WTC11 (cell line): ENCODE measurements around the gene FAM20A. TPM values are rescaled to one million over a fixed set of nuclear protein-coding genes. Genes with fewer than 3 reads are reported as not detected.

Source experiments
- ATAC-seq: fragments of 200-7000 bp; cut with Tn5 transposase; 2 replicates; pipeline ENCODE4 v1.10.0; 2021; ENCODE audit warnings: mild to moderate bottlenecking, moderate library complexity
- CTCF ChIA-PET: fragments of 300-600 bp; sonication (Branson Sonifier 250); formaldehyde crosslinking; loops from one replicate; lab custom pipeline; 2021; ENCODE audit warnings: antibody characterized with exemption; lab: Charles Lee
- POLR2A ChIA-PET: fragments of 350-600 bp; sonication (Branson Sonifier 250); formaldehyde crosslinking; loops from one replicate; lab custom pipeline; 2021; ENCODE audit warnings: antibody characterized with exemption; lab: Charles Lee
- DNase-seq: peaks from one replicate; pipeline ENCODE4 v3.0.0; 2021; ENCODE audit warnings: low spot score
- H3K27ac Mint-ChIP-seq: 2 replicates; pipeline ENCODE4 v1.8.0; 2021; ENCODE audit warnings: mixed read lengths
- H3K27me3 Mint-ChIP-seq: 2 replicates; pipeline ENCODE4 v1.8.0; 2021; ENCODE audit warnings: low read depth, mild to moderate bottlenecking, moderate library complexity, mixed read lengths
- H3K36me3 Mint-ChIP-seq: 2 replicates; pipeline ENCODE4 v1.8.0; 2021; ENCODE audit warnings: mixed read lengths
- H3K4me1 Mint-ChIP-seq: 2 replicates; pipeline ENCODE4 v1.8.0; 2022; ENCODE audit warnings: mixed read lengths
- H3K4me3 Mint-ChIP-seq: 2 replicates; pipeline ENCODE4 v1.8.0; 2021; ENCODE audit warnings: mild to moderate bottlenecking, moderate library complexity, mixed read lengths
- H3K9me3 Mint-ChIP-seq: 2 replicates; pipeline ENCODE4 v1.8.0; 2021; ENCODE audit warnings: mixed read lengths
- AFF4 ChIP-seq: sonication (generic); formaldehyde crosslinking; IDR thresholded peaks from 2 replicates; pipeline ENCODE4 v1.8.1; 2023; ENCODE audit warnings: mild to moderate bottlenecking, missing genetic modification reagents, borderline replicate concordance
- ATF1 ChIP-seq: sonication (generic); formaldehyde crosslinking; IDR thresholded peaks from 2 replicates; pipeline ENCODE4 v1.8.1; 2023; ENCODE audit warnings: mild to moderate bottlenecking, moderate library complexity, missing genetic modification reagents
- ELF4 ChIP-seq: sonication (generic); formaldehyde crosslinking; IDR thresholded peaks from 2 replicates; pipeline ENCODE4 v1.8.1; 2022; ENCODE audit warnings: low read depth, mild to moderate bottlenecking, moderate library complexity, missing genetic modification reagents
- FOXP4 ChIP-seq: sonication (generic); formaldehyde crosslinking; IDR thresholded peaks from 2 replicates; pipeline ENCODE4 v1.8.0; 2022; ENCODE audit warnings: mild to moderate bottlenecking, missing genetic modification reagents
- JAZF1 ChIP-seq: fragments of 250-450 bp; sonication (Bioruptor Pico); IDR thresholded peaks from 2 replicates; pipeline ENCODE4 v1.9.0; 2021; ENCODE audit warnings: moderate library complexity, mild to moderate bottlenecking, inconsistent platforms
- MYBL2 ChIP-seq: sonication (generic); formaldehyde crosslinking; IDR thresholded peaks from 2 replicates; pipeline ENCODE4 v1.8.1; 2023; ENCODE audit warnings: mild to moderate bottlenecking, moderate library complexity, missing genetic modification reagents
- NFATC4 ChIP-seq: fragments of 250-450 bp; sonication (Bioruptor Pico); IDR thresholded peaks from 2 replicates; pipeline ENCODE4 v1.9.0; 2021; ENCODE audit warnings: mild to moderate bottlenecking
- NR1H2 ChIP-seq: sonication (generic); formaldehyde crosslinking; IDR thresholded peaks from 2 replicates; pipeline ENCODE4 v1.9.0; 2021; ENCODE audit warnings: mild to moderate bottlenecking, moderate library complexity, missing genetic modification reagents
- TP53 ChIP-seq: sonication (generic); formaldehyde crosslinking; IDR thresholded peaks from 2 replicates; pipeline ENCODE4 v1.8.1; 2023; ENCODE audit warnings: mild to moderate bottlenecking, missing genetic modification reagents
- ZNF396 ChIP-seq: fragments of 250-450 bp; sonication (Bioruptor Pico); IDR thresholded peaks from 2 replicates; pipeline ENCODE4 v1.8.0; 2021; ENCODE audit warnings: mild to moderate bottlenecking, moderate library complexity, borderline replicate concordance
- ZNF416 ChIP-seq: fragments of 250-450 bp; sonication (Bioruptor Pico); IDR thresholded peaks from 2 replicates; pipeline ENCODE4 v1.9.0; 2021; ENCODE audit warnings: mild to moderate bottlenecking, inconsistent platforms
- ZNF425 ChIP-seq: fragments of 250-450 bp; sonication (Bioruptor Pico); conservative IDR thresholded peaks from 2 replicates; pipeline ENCODE4 v1.9.0; 2021; ENCODE audit warnings: mild to moderate bottlenecking
- total RNA-seq: library from RNA; stranded (reverse); gene quantifications from 3 replicates; pipeline ENCODE4 v1.2.3, GENCODE V29; 2021
- TF ChIP-seq, protein P1 (sequence below): sonication (generic); formaldehyde crosslinking; IDR thresholded peaks from 2 replicates; pipeline ENCODE4 v1.8.1; 2022; ENCODE audit warnings: mild to moderate bottlenecking, missing genetic modification reagents, moderate library complexity, borderline replicate concordance
- TF ChIP-seq, protein P2 (sequence below): sonication (generic); formaldehyde crosslinking; IDR thresholded peaks from 2 replicates; pipeline ENCODE4 v1.8.0; 2023; ENCODE audit warnings: missing genetic modification reagents

The FAM20A gene
- total RNA-seq, 1 experiment from 2014 or later, result 5.8 TPM

GRCh38 chr17:68599552-68600066, 1.6 kb downstream of the FAM20A start (continued):
- TF ChIP-seq ATF1 (no peak), ZNF396 (no peak)

DNA sequence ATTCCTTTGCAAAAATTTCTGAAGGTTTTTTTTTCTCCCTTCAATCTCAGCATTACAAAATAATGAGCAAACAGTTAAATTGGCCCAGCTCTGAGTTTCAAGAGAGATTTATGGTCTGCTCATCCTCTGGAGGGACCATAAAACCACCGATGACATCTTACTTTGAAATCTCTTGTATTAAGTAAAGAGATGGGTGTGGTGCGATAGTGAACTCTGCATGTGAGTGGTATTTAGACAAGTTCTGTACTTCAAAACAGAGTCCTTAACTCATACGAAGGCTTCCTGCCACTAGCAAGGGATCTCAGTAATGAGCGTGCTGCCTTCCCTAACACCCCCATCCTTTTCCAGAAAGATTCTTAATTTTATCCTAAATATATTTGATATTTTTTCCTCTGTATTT, 2.1 kb downstream of the FAM20A start:
- H3K4me3 Mint-ChIP-seq, result peak overlapping the region; percentile 87
- TF ChIP-seq JAZF1 (no peak), AFF4 (CRISPR knock-in tag) (no peak), ELF4 (CRISPR knock-in tag) (no peak), NFATC4 (CRISPR knock-in tag) (no peak), TP53 (no peak), NR1H2 (CRISPR knock-in tag) (no peak), ZNF425 (no peak), ZNF416 (CRISPR knock-in tag) (no peak), MYBL2 (CRISPR knock-in tag) (no peak), FOXP4 (CRISPR knock-in tag) (no peak)
- TF ChIP-seq, protein P1, sequence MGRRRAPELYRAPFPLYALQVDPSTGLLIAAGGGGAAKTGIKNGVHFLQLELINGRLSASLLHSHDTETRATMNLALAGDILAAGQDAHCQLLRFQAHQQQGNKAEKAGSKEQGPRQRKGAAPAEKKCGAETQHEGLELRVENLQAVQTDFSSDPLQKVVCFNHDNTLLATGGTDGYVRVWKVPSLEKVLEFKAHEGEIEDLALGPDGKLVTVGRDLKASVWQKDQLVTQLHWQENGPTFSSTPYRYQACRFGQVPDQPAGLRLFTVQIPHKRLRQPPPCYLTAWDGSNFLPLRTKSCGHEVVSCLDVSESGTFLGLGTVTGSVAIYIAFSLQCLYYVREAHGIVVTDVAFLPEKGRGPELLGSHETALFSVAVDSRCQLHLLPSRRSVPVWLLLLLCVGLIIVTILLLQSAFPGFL (CRISPR knock-in tag), result no peak
- TF ChIP-seq, protein P2, sequence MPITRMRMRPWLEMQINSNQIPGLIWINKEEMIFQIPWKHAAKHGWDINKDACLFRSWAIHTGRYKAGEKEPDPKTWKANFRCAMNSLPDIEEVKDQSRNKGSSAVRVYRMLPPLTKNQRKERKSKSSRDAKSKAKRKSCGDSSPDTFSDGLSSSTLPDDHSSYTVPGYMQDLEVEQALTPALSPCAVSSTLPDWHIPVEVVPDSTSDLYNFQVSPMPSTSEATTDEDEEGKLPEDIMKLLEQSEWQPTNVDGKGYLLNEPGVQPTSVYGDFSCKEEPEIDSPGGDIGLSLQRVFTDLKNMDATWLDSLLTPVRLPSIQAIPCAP (CRISPR knock-in tag), result no peak
- ATAC-seq (no peak), DNase-seq (no peak)
- H3K27me3 Mint-ChIP-seq, result peaks cover 47% of the 10 kb centered on the region
- peaks cover 39% of the 10 kb centered on the region for H3K4me1 Mint-ChIP-seq
- CTCF ChIA-PET, result interaction anchor here (1.5 to 2.1 kb wide), 3 partner anchors 15 to 65 kb away, joined by 8 to 21 read pairs (median 21); no protein-coding TSS in a partner anchor
- no peak overlapping the region for H3K27ac Mint-ChIP-seq
- POLR2A ChIA-PET, result interaction anchor here (2.5 kb wide), 1 partner anchor 87 kb away, joined by 9 read pairs; the partner anchor contains the start of gene PRKAR1A
- H3K36me3 Mint-ChIP-seq, result no peaks in the 10 kb centered on the region
- H3K9me3 Mint-ChIP-seq, result no peaks in the 10 kb centered on the region
